Natural killer cell (primary cell): ENCODE results near the gene CD200R1L. TPM values are rescaled to one million over a fixed set of nuclear protein-coding genes. Genes with fewer than 3 reads are reported as not detected.

Experiments
- ATAC-seq, 3 donors: fragments of 150-1000 bp in 2 of 3; fragments of 200-7000 bp in 1 of 3; cut with Tn5 transposase; 1 replicate in 1 of 3; 2 replicates in 2 of 3; pipeline ENCODE4 v1.10.0; 2021; ENCODE audit warnings: mild to moderate bottlenecking in 2 of 3, moderate library complexity in 2 of 3
- DNase-seq, 2 donors: peaks; one replicate each; pipeline versions ENCODE4 v3.0.0 to v3.0.0-alpha.2; 2013 to 2021; ENCODE audit warnings: mixed read lengths in 1 of 2
- H3K27ac ChIP-seq: one replicate; pipeline ENCODE4 v1.5.1; 2013; ENCODE audit warnings: mild to moderate bottlenecking, low read length
- H3K27me3 ChIP-seq: one replicate; pipeline ENCODE4 v1.6.1; 2013; ENCODE audit warnings: low read length; ENCODE audit not compliant: control insufficient read depth, insufficient read depth
- H3K36me3 ChIP-seq: one replicate; pipeline ENCODE4 v1.6.1; 2013; ENCODE audit warnings: low read length; ENCODE audit not compliant: control insufficient read depth, insufficient read depth
- H3K4me1 ChIP-seq: one replicate; pipeline ENCODE4 v1.6.1; 2013; ENCODE audit warnings: low read length; ENCODE audit not compliant: control insufficient read depth, insufficient read depth
- H3K4me3 ChIP-seq: one replicate; pipeline ENCODE4 v1.5.1; 2013; ENCODE audit warnings: low read length
- H3K9me3 ChIP-seq: one replicate; pipeline ENCODE4 v1.6.1; 2013; ENCODE audit warnings: low read length; ENCODE audit not compliant: control insufficient read depth, insufficient read depth
- H3K27ac Mint-ChIP-seq, 2 donors: one replicate each; pipeline ENCODE4 v1.8.0; 2022; ENCODE audit warnings: mild to moderate bottlenecking in 2 of 2, mixed read lengths in 2 of 2, moderate library complexity in 1 of 2
- H3K27me3 Mint-ChIP-seq, 2 donors: one replicate each; pipeline ENCODE4 v1.8.0; 2022; ENCODE audit warnings: low read depth in 2 of 2, mixed read lengths in 2 of 2
- H3K36me3 Mint-ChIP-seq: one replicate; pipeline ENCODE4 v1.8.0; 2022; ENCODE audit warnings: mixed read lengths
- H3K4me1 Mint-ChIP-seq, 2 donors: one replicate each; pipeline ENCODE4 v1.8.0; 2022; ENCODE audit warnings: mixed read lengths in 2 of 2
- H3K4me3 Mint-ChIP-seq: one replicate; pipeline ENCODE4 v1.8.0; 2022; ENCODE audit warnings: mild to moderate bottlenecking, moderate library complexity, mixed read lengths
- H3K9me3 Mint-ChIP-seq, 2 donors: one replicate each; pipeline ENCODE4 v1.8.0; 2022; ENCODE audit warnings: mixed read lengths in 2 of 2
- CTCF ChIP-seq: fragments of 200-600 bp; IDR thresholded peaks from one replicate; pipeline ENCODE4 v1.8.0; 2022; ENCODE audit warnings: antibody characterized with exemption
- WGBS: methylation state at CpG from one replicate; pipeline ENCODE4 v1.1.7; 2013; ENCODE audit warnings: missing lambda C conversion rate; ENCODE audit not compliant: insufficient coverage; 5-methylcytosine and 5-hydroxymethylcytosine counted together
- intact Hi-C: fragments of 100-400 bp; cut with micrococcal nuclease; formaldehyde crosslinking; loops from one replicate; pipeline ENCODE4 v1.14.2; 2022
- total RNA-seq, 4 donors: library from RNA; stranded (reverse); fragments of 120-200 nt in 1 of 4; gene quantifications; one replicate each; pipeline versions ENCODE4 v1.2.3 to v1.2.4, GENCODE V29; 2013 to 2022

Gene CD200R1L
- total RNA-seq, 3 donors from 2014 or later (not counting 1 experiment from before 2014, with no cell fraction given), result 1.3 TPM; not detected in 2

- no peaks in the 10 kb centered on the region for H3K36me3 ChIP-seq
- no peak for DNase-seq
- no peak for ATAC-seq
- H3K4me1 ChIP-seq, result no peaks in the 10 kb centered on the region
- peaks cover 5% of the 10 kb centered on the region for H3K9me3 ChIP-seq
- Mint-ChIP-seq H3K4me3 (no peak overlapping the region), H3K4me1 (no peaks in the 10 kb centered on the region), H3K27ac (no peak overlapping the region), H3K9me3 (no peaks in the 10 kb centered on the region), H3K36me3 (no peaks in the 10 kb centered on the region), H3K27me3 (peaks cover 0 to 6% of the 10 kb centered on the region in 2 donors)
- H3K4me3 ChIP-seq, result no peak overlapping the region
- WGBS, result 24% methylated on average over 2 of the region's 2 CpGs
- no peak for TF ChIP-seq CTCF
- no peaks in the 10 kb centered on the region for H3K27me3 ChIP-seq
- intact Hi-C loops, result no loop called here
- no peak overlapping the region for H3K27ac ChIP-seq
Observed at GRCh38 chr3:112786002-112786590, 60.6 kb downstream of the CD200R1L start.

GRCh38 chr3:112785321-112786001 lies 61.2 kb downstream of the CD200R1L start:
- 74% methylated on average over 9 of the region's 9 CpGs for WGBS
- no peak overlapping the region for H3K4me3 ChIP-seq
- H3K4me3 Mint-ChIP-seq, result no peak overlapping the region
- H3K27ac ChIP-seq, result no peak overlapping the region
- intact Hi-C loops, result no loop called here
- no peaks in the 10 kb centered on the region for H3K4me1 ChIP-seq
- no peaks in the 10 kb centered on the region for H3K27me3 ChIP-seq
- H3K9me3 ChIP-seq, result peaks cover 5% of the 10 kb centered on the region
- ATAC-seq, result no peak
- H3K4me1 Mint-ChIP-seq, result no peaks in the 10 kb centered on the region
- H3K27ac Mint-ChIP-seq, result no peak overlapping the region
- DNase-seq, result no peak
- H3K36me3 ChIP-seq, result no peaks in the 10 kb centered on the region
- no peaks in the 10 kb centered on the region for H3K36me3 Mint-ChIP-seq
- TF ChIP-seq CTCF, result no peak
- H3K27me3 Mint-ChIP-seq, result peaks cover 0 to 8% of the 10 kb centered on the region in 2 donors
- H3K9me3 Mint-ChIP-seq, result no peaks in the 10 kb centered on the region

- no peaks in the 10 kb centered on the region for H3K4me1 ChIP-seq
- Mint-ChIP-seq H3K9me3 (no peaks in the 10 kb centered on the region), H3K27ac (no peak overlapping the region), H3K27me3 (peaks cover 0 to 8% of the 10 kb centered on the region in 2 donors), H3K4me1 (no peaks in the 10 kb centered on the region), H3K36me3 (no peaks in the 10 kb centered on the region), H3K4me3 (no peak overlapping the region)
- H3K4me3 ChIP-seq, result no peak overlapping the region
- intact Hi-C loops, result no loop called here
- H3K36me3 ChIP-seq, result no peaks in the 10 kb centered on the region
- no peak for TF ChIP-seq CTCF
- no peak overlapping the region for H3K27ac ChIP-seq
- no peaks in the 10 kb centered on the region for H3K27me3 ChIP-seq
- H3K9me3 ChIP-seq, result peaks cover 4% of the 10 kb centered on the region
- DNase-seq, result no peak
- WGBS, result 48% methylated on average over 2 of the region's 2 CpGs
- ATAC-seq, result no peak
Observed at GRCh38 chr3:112782491-112782890, 64.2 kb downstream of the CD200R1L start.
